ENCODE results near the gene ATAD3C. TPM values are rescaled to one million over a fixed set of nuclear protein-coding genes. Genes with fewer than 3 reads are reported as not detected.
"Not testable (repeated sequence)": the region's sequence is repeated elsewhere in the genome, so short reads cannot be mapped to it uniquely, and the experiment has no call there.

ATAD3C gene
- total and polyA plus RNA-seq, 11 donors = 0.12 to 3.4 (median 0.53) TPM; not detected in 2

DNA sequence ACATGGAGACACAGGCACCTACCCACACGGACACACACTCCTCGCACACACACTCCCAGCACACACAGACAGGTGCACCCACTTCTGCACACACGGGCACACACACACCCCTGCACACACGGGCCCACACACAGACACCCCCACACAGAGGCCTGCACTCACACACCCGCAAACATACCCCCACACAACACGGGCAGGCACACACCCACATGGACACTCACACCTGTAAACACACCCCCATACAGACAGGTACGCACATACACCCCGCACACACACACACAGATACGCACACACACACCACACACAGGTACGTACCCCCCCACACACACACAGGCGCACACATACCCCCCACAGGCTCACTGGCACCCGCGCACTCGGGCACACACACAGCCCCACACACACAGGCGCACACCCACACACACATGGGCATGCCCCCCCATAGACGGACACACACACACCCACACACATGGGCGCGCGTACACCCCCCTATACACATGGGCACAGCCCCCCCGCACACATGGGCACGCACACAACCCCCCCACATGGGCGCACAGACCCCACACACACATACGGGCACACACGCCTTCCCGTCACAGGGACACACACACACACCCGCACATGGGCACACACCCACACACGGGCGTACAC is 68.6 kb downstream of the ATAD3C start:
- ATAC-seq (no peak), DNase-seq (no peak)
- H3K36me3 ChIP-seq = peaks cover 0 to 42% (median 29%) of the 10 kb centered on the region in 9 donors
- no peaks in the 10 kb centered on the region for H3K9me3 ChIP-seq
- no peaks in the 10 kb centered on the region for H3K27me3 ChIP-seq
- peaks cover 0 to 3% (median 0%) of the 10 kb centered on the region in 12 donors for H3K4me1 ChIP-seq
- TF ChIP-seq, protein P1, sequence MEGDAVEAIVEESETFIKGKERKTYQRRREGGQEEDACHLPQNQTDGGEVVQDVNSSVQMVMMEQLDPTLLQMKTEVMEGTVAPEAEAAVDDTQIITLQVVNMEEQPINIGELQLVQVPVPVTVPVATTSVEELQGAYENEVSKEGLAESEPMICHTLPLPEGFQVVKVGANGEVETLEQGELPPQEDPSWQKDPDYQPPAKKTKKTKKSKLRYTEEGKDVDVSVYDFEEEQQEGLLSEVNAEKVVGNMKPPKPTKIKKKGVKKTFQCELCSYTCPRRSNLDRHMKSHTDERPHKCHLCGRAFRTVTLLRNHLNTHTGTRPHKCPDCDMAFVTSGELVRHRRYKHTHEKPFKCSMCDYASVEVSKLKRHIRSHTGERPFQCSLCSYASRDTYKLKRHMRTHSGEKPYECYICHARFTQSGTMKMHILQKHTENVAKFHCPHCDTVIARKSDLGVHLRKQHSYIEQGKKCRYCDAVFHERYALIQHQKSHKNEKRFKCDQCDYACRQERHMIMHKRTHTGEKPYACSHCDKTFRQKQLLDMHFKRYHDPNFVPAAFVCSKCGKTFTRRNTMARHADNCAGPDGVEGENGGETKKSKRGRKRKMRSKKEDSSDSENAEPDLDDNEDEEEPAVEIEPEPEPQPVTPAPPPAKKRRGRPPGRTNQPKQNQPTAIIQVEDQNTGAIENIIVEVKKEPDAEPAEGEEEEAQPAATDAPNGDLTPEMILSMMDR (IDR thresholded peaks at IDR 0.05) = no peak
- no peak for TF ChIP-seq POLR2A (IDR thresholded peaks at IDR 0.05)
- 93 to 97% (median 94%) methylated on average over 24 to 28 of the region's 28 CpGs for WGBS, 4 donors
- H3K27ac ChIP-seq = no peak overlapping the region
- no peak overlapping the region for H3K4me3 ChIP-seq
- intact Hi-C loops (cut with DNase I) = loop anchor here in 1 of 10 donors (10.0 kb wide), 1 partner anchor 97 kb away; the partner anchor contains the start of gene MIB2

DNA sequence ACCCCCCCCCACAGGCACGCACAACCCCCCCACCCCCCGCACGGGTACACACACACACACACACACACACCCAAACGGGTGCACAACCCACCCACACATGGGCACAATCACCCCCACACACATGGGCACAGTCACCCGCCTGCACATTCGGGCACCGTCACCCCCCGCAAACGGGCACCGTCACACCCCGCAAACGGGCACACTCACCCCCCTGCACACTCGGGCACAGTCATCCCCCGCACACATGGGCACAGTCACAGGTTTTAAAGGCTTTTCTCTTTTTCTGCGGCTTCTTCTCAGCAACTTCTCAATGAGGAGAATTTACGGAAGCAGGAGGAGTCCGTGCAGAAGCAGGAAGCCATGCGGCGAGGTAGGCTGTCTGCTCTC is 69.1 kb downstream of the ATAD3C start:
- not testable (repeated sequence) for H3K4me1 ChIP-seq, H3K4me3 ChIP-seq, ATAC-seq, DNase-seq, H3K9me3 ChIP-seq, H3K27me3 ChIP-seq, H3K27ac ChIP-seq
- intact Hi-C loops (cut with DNase I) = loop anchor here in 1 of 10 donors (10.0 kb wide), 1 partner anchor 96 kb away; the partner anchor contains the start of gene MIB2
- WGBS, 4 donors = 93 to 96% (median 95%) methylated on average over 19 of the region's 19 CpGs
- H3K36me3 ChIP-seq = peaks cover 0 to 47% (median 34%) of the 10 kb centered on the region in 9 donors

Other genes with a start within 250 kb of the ATAD3C start
- under 1 TPM in 2 of 9 donors, not detected in 7; 0.77 to 0.93 TPM for gene TNFRSF18, start 243.1 kb upstream of the ATAD3C start, total RNA-seq
- under 1 TPM in 1 of 2 donors, not detected in 1; 0.24 TPM for gene TNFRSF18, start 243.1 kb upstream of the ATAD3C start, polyA plus RNA-seq
- gene TNFRSF4, start 235.5 kb upstream of the ATAD3C start, total RNA-seq = 10 to 100 TPM in 1 of 9 donors, 1 to 10 TPM in 8; 1.1 to 23.8 (median 2.7) TPM
- 1 to 10 TPM; 3.2 to 4.0 TPM for gene TNFRSF4, start 235.5 kb upstream of the ATAD3C start, polyA plus RNA-seq
- gene SDF4, start 217.7 kb upstream of the ATAD3C start, total RNA-seq = 100 to 1,000 TPM; 102 to 167 (median 120) TPM
- gene SDF4, start 217.7 kb upstream of the ATAD3C start, polyA plus RNA-seq = 100 to 1,000 TPM; 102 to 212 TPM
- 10 to 100 TPM in 7 of 9 donors, 1 to 10 TPM in 2; 8.1 to 21.4 (median 11.2) TPM for gene B3GALT6, start 217.5 kb upstream of the ATAD3C start, total RNA-seq
- 10 to 100 TPM in 1 of 2 donors, 1 to 10 TPM in 1; 6.7 to 15.7 TPM for gene B3GALT6, start 217.5 kb upstream of the ATAD3C start, polyA plus RNA-seq
- gene C1QTNF12, start 203.0 kb upstream of the ATAD3C start, total RNA-seq = 1 to 10 TPM in 2 of 9 donors, under 1 TPM in 5, not detected in 2; 0.72 to 3.5 (median 0.85) TPM
- gene C1QTNF12, start 203.0 kb upstream of the ATAD3C start, polyA plus RNA-seq = under 1 TPM; 0.84 to 0.93 TPM
- 10 to 100 TPM; 23.3 to 43.9 (median 33.2) TPM for gene UBE2J2, start 175.8 kb upstream of the ATAD3C start, total RNA-seq
- 10 to 100 TPM; 38.7 to 53.6 TPM for gene UBE2J2, start 175.8 kb upstream of the ATAD3C start, polyA plus RNA-seq
- gene SCNN1D, start 169.3 kb upstream of the ATAD3C start, total RNA-seq = 10 to 100 TPM in 1 of 9 donors, 1 to 10 TPM in 5, under 1 TPM in 3; 0.81 to 12.2 (median 3.7) TPM
- gene SCNN1D, start 169.3 kb upstream of the ATAD3C start, polyA plus RNA-seq = 1 to 10 TPM in 1 of 2 donors, under 1 TPM in 1; 0.47 to 6.2 TPM
- gene ACAP3, start 141.8 kb upstream of the ATAD3C start, total RNA-seq = 10 to 100 TPM; 28.7 to 56.3 (median 34.1) TPM
- 10 to 100 TPM; 20.1 to 59.5 TPM for gene ACAP3, start 141.8 kb upstream of the ATAD3C start, polyA plus RNA-seq
- gene PUSL1, start 141.1 kb upstream of the ATAD3C start, total RNA-seq = 10 to 100 TPM in 4 of 9 donors, 1 to 10 TPM in 5; 6.8 to 17.7 (median 9.7) TPM
- 10 to 100 TPM; 16.0 to 16.2 TPM for gene PUSL1, start 141.1 kb upstream of the ATAD3C start, polyA plus RNA-seq
- gene INTS11, start 125.0 kb upstream of the ATAD3C start, total RNA-seq = 10 to 100 TPM; 46.8 to 91.3 (median 67.6) TPM
- 100 to 1,000 TPM in 1 of 2 donors, 10 to 100 TPM in 1; 81.7 to 117 TPM for gene INTS11, start 125.0 kb upstream of the ATAD3C start, polyA plus RNA-seq
- gene CPTP, start 124.9 kb upstream of the ATAD3C start, total RNA-seq = 100 to 1,000 TPM in 2 of 9 donors, 10 to 100 TPM in 7; 50.7 to 220 (median 72.4) TPM
- gene CPTP, start 124.9 kb upstream of the ATAD3C start, polyA plus RNA-seq = 100 to 1,000 TPM in 1 of 2 donors, 10 to 100 TPM in 1; 57.6 to 226 TPM
- under 1 TPM; 0.21 to 0.80 (median 0.38) TPM for gene TAS1R3, start 118.4 kb upstream of the ATAD3C start, total RNA-seq
- gene TAS1R3, start 118.4 kb upstream of the ATAD3C start, polyA plus RNA-seq = 1 to 10 TPM in 1 of 2 donors, under 1 TPM in 1; 0.24 to 1.3 TPM
- 100 to 1,000 TPM in 3 of 9 donors, 10 to 100 TPM in 6; 75.3 to 177 (median 85.3) TPM for gene DVL1, start 100.3 kb upstream of the ATAD3C start, total RNA-seq
- gene DVL1, start 100.3 kb upstream of the ATAD3C start, polyA plus RNA-seq = 100 to 1,000 TPM; 110 to 129 TPM
- 10 to 100 TPM; 10.5 to 49.3 (median 20.0) TPM for gene MXRA8, start 91.1 kb upstream of the ATAD3C start, total RNA-seq
- gene MXRA8, start 91.1 kb upstream of the ATAD3C start, polyA plus RNA-seq = 10 to 100 TPM; 17.7 to 19.5 TPM
- gene AURKAIP1, start 74.5 kb upstream of the ATAD3C start, total RNA-seq = 100 to 1,000 TPM; 157 to 273 (median 188) TPM
- gene AURKAIP1, start 74.5 kb upstream of the ATAD3C start, polyA plus RNA-seq = 100 to 1,000 TPM; 268 to 465 TPM
- gene CCNL2, start 50.4 kb upstream of the ATAD3C start, total RNA-seq = 10 to 100 TPM; 35.4 to 66.5 (median 50.7) TPM
- 10 to 100 TPM; 42.3 to 87.8 TPM for gene CCNL2, start 50.4 kb upstream of the ATAD3C start, polyA plus RNA-seq
- gene MRPL20, start 42.4 kb upstream of the ATAD3C start, total RNA-seq = 100 to 1,000 TPM; 112 to 208 (median 128) TPM
- 100 to 1,000 TPM; 147 to 238 TPM for gene MRPL20, start 42.4 kb upstream of the ATAD3C start, polyA plus RNA-seq
- 1 to 10 TPM in 8 of 9 donors, under 1 TPM in 1; 0.58 to 4.0 (median 1.3) TPM for gene ANKRD65, start 28.4 kb upstream of the ATAD3C start, total RNA-seq
- gene ANKRD65, start 28.4 kb upstream of the ATAD3C start, polyA plus RNA-seq = 1 to 10 TPM in 1 of 2 donors, under 1 TPM in 1; 0.86 to 1.5 TPM
- gene VWA1, start 14.0 kb upstream of the ATAD3C start, total RNA-seq = 10 to 100 TPM; 11.0 to 49.5 (median 18.8) TPM
- gene VWA1, start 14.0 kb upstream of the ATAD3C start, polyA plus RNA-seq = 10 to 100 TPM in 1 of 2 donors, 1 to 10 TPM in 1; 7.0 to 13.2 TPM
- gene ATAD3B, start 22.1 kb downstream of the ATAD3C start, total RNA-seq = 10 to 100 TPM in 2 of 9 donors, 1 to 10 TPM in 7; 2.2 to 12.1 (median 5.8) TPM
- gene ATAD3B, start 22.1 kb downstream of the ATAD3C start, polyA plus RNA-seq = 10 to 100 TPM; 11.0 to 15.6 TPM
- 10 to 100 TPM; 11.3 to 25.3 (median 18.1) TPM for gene ATAD3A, start 62.5 kb downstream of the ATAD3C start, total RNA-seq
- 10 to 100 TPM; 21.5 to 49.5 TPM for gene ATAD3A, start 62.5 kb downstream of the ATAD3C start, polyA plus RNA-seq
- 1 to 10 TPM in 8 of 9 donors, not detected in 1; 2.6 to 5.6 (median 4.2) TPM for gene TMEM240, start 90.9 kb downstream of the ATAD3C start, total RNA-seq
- 10 to 100 TPM in 1 of 2 donors, 1 to 10 TPM in 1; 1.5 to 12.4 TPM for gene TMEM240, start 90.9 kb downstream of the ATAD3C start, polyA plus RNA-seq
- 100 to 1,000 TPM in 5 of 9 donors, 10 to 100 TPM in 4; 76.3 to 160 (median 106) TPM for gene SSU72, start 125.2 kb downstream of the ATAD3C start, total RNA-seq
- gene SSU72, start 125.2 kb downstream of the ATAD3C start, polyA plus RNA-seq = 100 to 1,000 TPM; 113 to 138 TPM
- gene FNDC10, start 150.4 kb downstream of the ATAD3C start, total RNA-seq = 1 to 10 TPM; 1.9 to 6.7 (median 3.6) TPM
- 1 to 10 TPM; 1.1 to 4.6 TPM for gene FNDC10, start 150.4 kb downstream of the ATAD3C start, polyA plus RNA-seq
- 100 to 1,000 TPM in 1 of 9 donors, 10 to 100 TPM in 8; 59.2 to 114 (median 76.3) TPM for gene MIB2, start 165.8 kb downstream of the ATAD3C start, total RNA-seq
- gene MIB2, start 165.8 kb downstream of the ATAD3C start, polyA plus RNA-seq = 100 to 1,000 TPM in 1 of 2 donors, 10 to 100 TPM in 1; 40.7 to 121 TPM
- gene MMP23B, start 182.5 kb downstream of the ATAD3C start, total RNA-seq = 100 to 1,000 TPM in 1 of 9 donors, 10 to 100 TPM in 8; 35.4 to 128 (median 59.0) TPM
- 10 to 100 TPM; 10.4 to 85.9 TPM for gene MMP23B, start 182.5 kb downstream of the ATAD3C start, polyA plus RNA-seq
- gene CDK11B, start 209.3 kb downstream of the ATAD3C start, total RNA-seq = 10 to 100 TPM; 20.4 to 30.9 (median 24.5) TPM
- 10 to 100 TPM; 34.9 to 39.4 TPM for gene CDK11B, start 209.3 kb downstream of the ATAD3C start, polyA plus RNA-seq
- 10 to 100 TPM; 15.1 to 29.2 (median 21.2) TPM for gene SLC35E2B, start 243.1 kb downstream of the ATAD3C start, total RNA-seq
- 10 to 100 TPM; 12.2 to 14.4 TPM for gene SLC35E2B, start 243.1 kb downstream of the ATAD3C start, polyA plus RNA-seq

Measured in heart left ventricle (tissue), 16 donors.